Lung (tissue), 12 donors: ENCODE results near the gene ZBTB46. TPM values are rescaled to one million over a fixed set of nuclear protein-coding genes. Genes with fewer than 3 reads are reported as not detected.

Source experiments
- ATAC-seq: fragments of 200-7000 bp; cut with Tn5 transposase; one replicate; pipeline ENCODE4 v1.9.1; 2020; ENCODE audit warnings: moderate number of reproducible peaks; ENCODE audit not compliant: insufficient read depth, low FRiP score
- DNase-seq, 3 donors: peaks; one replicate each; pipeline ENCODE4 v3.0.0-alpha.2; 2013 to 2017
- H3K27ac ChIP-seq, 2 donors: one replicate each; pipeline ENCODE4 v1.5.1; 2013; ENCODE audit warnings: mild to moderate bottlenecking in 2 of 2, moderate library complexity in 2 of 2, control low read depth in 1 of 2, inconsistent platforms in 1 of 2, low read depth in 1 of 2, low read length in 1 of 2
- H3K27me3 ChIP-seq, 3 donors: one replicate each; pipeline ENCODE4 v1.5.1; 2013; ENCODE audit warnings: low read length in 2 of 3; ENCODE audit not compliant: control insufficient read depth in 3 of 3, insufficient read depth in 3 of 3
- H3K36me3 ChIP-seq, 4 donors: one replicate each; pipeline ENCODE4 v1.5.1; 2013; ENCODE audit warnings: low read length in 4 of 4, mild to moderate bottlenecking in 1 of 4, moderate library complexity in 1 of 4; ENCODE audit not compliant: control insufficient read depth in 4 of 4, insufficient read depth in 4 of 4
- H3K4me1 ChIP-seq, 5 donors: one replicate each; pipeline ENCODE4 v1.5.1; 2013; ENCODE audit warnings: low read length in 5 of 5, mild to moderate bottlenecking in 2 of 5, moderate library complexity in 1 of 5; ENCODE audit not compliant: control insufficient read depth in 5 of 5, insufficient read depth in 5 of 5
- H3K4me3 ChIP-seq: one replicate; pipeline ENCODE4 v1.5.1; 2013; ENCODE audit warnings: mild to moderate bottlenecking, control low read depth, moderate library complexity
- H3K9ac ChIP-seq, 2 donors: one replicate each; pipeline ENCODE4 v1.5.1; 2013; ENCODE audit warnings: low read length in 2 of 2, control low read depth in 1 of 2; ENCODE audit not compliant: insufficient read depth in 1 of 2
- H3K9me3 ChIP-seq, 4 donors: one replicate each; pipeline ENCODE4 v1.5.1; 2013; ENCODE audit warnings: low read length in 3 of 4, mild to moderate bottlenecking in 1 of 4, moderate library complexity in 1 of 4; ENCODE audit not compliant: control insufficient read depth in 4 of 4, insufficient read depth in 3 of 4
- CTCF ChIP-seq: IDR thresholded peaks from 2 replicates; pipeline ENCODE4 v1.5.1; 2012; ENCODE audit warnings: mild to moderate bottlenecking; ENCODE audit errors: control extremely low read depth, extremely low read depth
- WGBS, 2 donors: extraction: QIAGEN DNeasy Blood & Tissue Kit; methylation state at CpG; one replicate each; pipeline ENCODE4 v1.1.7; 2013; 5-methylcytosine and 5-hydroxymethylcytosine counted together
- polyA plus RNA-seq, 2 donors: library from polyadenylated mRNA; stranded (reverse); fragments of 200-250 nt; gene quantifications; one replicate each; pipeline ENCODE4 v1.2.1, GENCODE V29; 2013
- total RNA-seq, 2 donors: library from RNA; depleted of rRNA in 1 of 2; stranded (reverse); fragments of >200 nt in 1 of 2; gene quantifications; one replicate each; pipeline ENCODE4 v1.2.1, GENCODE V29; 2014 to 2021
- donor health status: control.
- donor health status: control.
- donor health status: Bipolar disorder and iron deficiency.
- donor health status: healthy.
- donor health status: DM: yes; HTN: yes; CAD: no.

ZBTB46 gene
- total and polyA plus RNA-seq, 4 donors, result 3.4 to 15.3 (median 7.6) TPM

DNA sequence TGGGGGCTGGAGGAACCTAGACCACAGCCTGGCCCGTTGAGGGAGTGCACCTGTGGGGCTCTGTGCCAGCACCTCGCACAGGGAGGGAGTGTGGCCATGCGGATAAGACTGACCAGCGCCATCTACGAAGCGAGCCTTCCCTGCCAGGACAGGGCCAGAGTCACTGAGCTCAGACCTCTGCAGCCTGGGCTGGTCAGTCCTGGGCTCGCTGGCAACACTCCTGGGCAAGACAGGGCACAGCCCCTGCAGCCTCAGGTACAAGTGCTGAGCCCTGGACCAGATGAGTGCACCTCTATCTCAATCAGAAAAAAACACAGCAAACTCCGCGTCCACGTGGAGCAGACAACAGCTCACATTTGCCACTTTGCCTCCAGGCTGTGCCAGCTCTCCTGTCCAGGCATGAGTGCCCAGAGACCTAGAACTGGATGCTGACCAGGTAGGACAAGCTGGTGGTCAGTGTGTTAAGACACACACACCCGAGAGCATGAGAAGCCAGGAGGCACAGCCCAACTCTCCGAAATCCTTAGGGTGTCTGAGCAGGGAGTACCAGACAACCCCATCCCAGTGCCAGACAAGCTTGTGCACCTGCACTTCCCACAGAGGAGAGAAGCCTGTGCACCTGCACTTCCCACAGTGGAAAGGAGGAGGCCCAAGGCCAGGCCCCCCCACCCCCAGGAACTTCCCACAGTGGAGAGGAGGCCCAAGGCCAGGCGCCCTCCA lies 128.2 kb downstream of the ZBTB46 start:
- Histone ChIP-seq H3K27me3 (no peaks in the 10 kb centered on the region), H3K36me3 (peaks cover 0 to 34% (median 13%) of the 10 kb centered on the region in 4 donors), H3K9me3 (no peaks in the 10 kb centered on the region), H3K4me1 (peaks cover 0 to 15% (median 8%) of the 10 kb centered on the region in 5 donors), H3K9ac (no peak overlapping the region), H3K4me3 (no peak overlapping the region), H3K27ac (no peak overlapping the region)
- ATAC-seq, result no peak
- DNase-seq, result no peak
- 81 to 88% methylated on average over 13 of the region's 13 CpGs for WGBS, 2 donors
- TF ChIP-seq CTCF, result no peak

DNA sequence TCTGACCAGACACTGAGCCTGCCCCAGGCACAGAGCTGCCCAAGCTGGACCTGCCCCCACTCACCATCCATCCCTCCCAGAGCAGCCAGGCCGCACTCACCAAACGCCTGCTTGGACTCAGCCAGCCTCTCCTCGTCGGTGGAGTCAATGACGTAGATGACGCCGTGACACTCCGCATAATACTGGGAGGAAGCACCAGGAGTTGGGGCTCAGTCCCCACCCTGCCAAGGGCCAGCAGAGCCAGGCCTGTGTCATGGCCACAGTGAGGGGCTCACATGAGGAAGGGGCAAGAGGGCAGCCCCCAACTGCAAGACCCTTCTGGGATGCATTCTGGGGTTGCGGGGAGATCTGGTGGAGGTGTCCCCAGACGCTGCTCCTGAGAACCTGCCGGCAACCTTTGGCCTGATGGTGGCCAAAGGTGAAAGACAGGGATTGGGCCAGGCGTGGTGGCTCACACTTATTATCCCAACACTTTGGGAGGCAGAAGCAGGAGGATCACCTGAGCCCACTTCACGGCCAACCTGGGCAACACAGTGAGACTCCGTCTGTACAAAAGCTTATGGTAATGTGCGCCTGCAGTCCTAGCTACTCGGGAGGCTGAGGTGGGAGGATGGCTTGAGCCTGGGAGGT lies 128.9 kb downstream of the ZBTB46 start:
- no peak for DNase-seq
- WGBS, 2 donors, result 93 to 94% methylated on average over 16 of the region's 16 CpGs
- H3K4me1 ChIP-seq, result peaks cover 0 to 22% (median 8%) of the 10 kb centered on the region in 5 donors

DNA sequence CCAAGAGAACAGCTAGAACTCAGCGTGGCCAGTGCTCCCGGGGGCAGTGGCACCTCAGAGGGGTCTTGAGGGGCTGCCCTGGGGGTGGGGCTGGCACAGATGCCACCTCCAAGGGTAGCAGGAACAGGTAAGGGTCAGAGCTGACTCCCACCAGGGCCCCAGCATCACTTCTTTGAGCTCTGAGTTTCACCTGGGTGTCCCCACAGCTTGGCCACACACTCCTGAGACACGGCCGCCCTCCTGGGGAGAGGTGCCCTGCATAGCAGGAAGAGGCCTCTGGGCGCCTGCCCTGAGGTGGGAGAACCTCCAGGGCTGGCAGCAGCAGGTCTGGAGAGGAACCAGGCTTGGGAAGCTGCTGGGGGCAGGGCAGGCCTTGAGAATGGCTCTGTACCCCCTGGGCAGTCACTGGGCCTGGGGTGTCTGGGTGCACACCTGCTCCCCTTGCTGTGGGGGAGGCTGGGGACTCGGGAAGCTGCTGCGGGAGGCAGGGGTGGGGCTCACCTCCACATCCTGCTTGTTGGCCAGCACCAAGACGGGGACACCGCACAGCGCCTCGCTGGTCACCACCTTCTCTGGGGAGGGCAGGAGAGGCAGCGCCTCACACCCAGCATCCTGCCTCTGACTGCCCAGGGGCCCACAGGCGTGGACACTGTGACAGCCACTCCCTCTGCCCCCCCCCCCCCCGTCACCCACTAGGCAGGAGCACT lies 129.6 kb downstream of the ZBTB46 start:
- Histone ChIP-seq H3K9ac (no peak overlapping the region), H3K27ac (no peak overlapping the region), H3K9me3 (no peaks in the 10 kb centered on the region), H3K27me3 (no peaks in the 10 kb centered on the region), H3K4me1 (peaks cover 0 to 25% (median 3%) of the 10 kb centered on the region in 5 donors), H3K4me3 (no peak overlapping the region), H3K36me3 (peaks cover 0 to 37% (median 12%) of the 10 kb centered on the region in 4 donors)
- no peak for TF ChIP-seq CTCF
- 79 to 90% methylated on average over 12 to 14 of the region's 14 CpGs for WGBS, 2 donors
- ATAC-seq (no peak), DNase-seq (no peak)

More for the DNA sequence above, 128.9 kb downstream of the ZBTB46 start:
- no peak for ATAC-seq
- Histone ChIP-seq H3K4me3 (no peak overlapping the region), H3K36me3 (peaks cover 0 to 38% (median 13%) of the 10 kb centered on the region in 4 donors), H3K27ac (no peak overlapping the region), H3K27me3 (no peaks in the 10 kb centered on the region), H3K9me3 (no peaks in the 10 kb centered on the region), H3K9ac (no peak overlapping the region)
- no peak for TF ChIP-seq CTCF
